Transverse colon (tissue), 4 donors: ENCODE data around the gene PRKAG3.

Experiments
- CTCF ChIP-seq, 5 experiments: fragments of 200-600 bp in 3 of 5; fragments of 450-650 bp in 2 of 5; sonication (generic) in 3 of 5; IDR thresholded peaks; 1 replicate in 2 of 5; 2 replicates in 3 of 5; pipeline ENCODE4 v1.5.1; 2016 to 2017; ENCODE audit warnings: antibody characterized with exemption in 5 of 5, inconsistent platforms in 3 of 5, mild to moderate bottlenecking in 2 of 5, moderate library complexity in 1 of 5
- EP300 ChIP-seq: sonication (generic); formaldehyde crosslinking; IDR thresholded peaks from one replicate; pipeline ENCODE4 v1.6.1; 2017; ENCODE audit warnings: antibody characterized with exemption, low read depth
- POLR2A ChIP-seq: fragments of 450-650 bp; IDR thresholded peaks from one replicate; pipeline ENCODE4 v1.6.1; 2016; ENCODE audit warnings: antibody characterized with exemption, mild to moderate bottlenecking, moderate library complexity
- POLR2AphosphoS5 ChIP-seq, 3 donors: sonication (generic); formaldehyde crosslinking; IDR thresholded peaks; one replicate each; pipeline ENCODE4 v1.6.1; 2016; ENCODE audit warnings: antibody characterized with exemption in 3 of 3

GRCh38 chr2:218781691-218782527, 49.7 kb downstream of the PRKAG3 start, which contains the start of gene CYP27A1:
- TF ChIP-seq CTCF (IDR thresholded peaks at IDR 0.05) (no peak), POLR2A (peak; percentile 60), EP300 (no peak), POLR2AphosphoS5 (IDR thresholded peaks at IDR 0.05) (peak; percentile 18 to 85 (median 72))
